ENCODE data around the gene TNIK.
"Not testable (repeated sequence)": the region's sequence is repeated elsewhere in the genome, so short reads cannot be mapped to it uniquely, and the experiment has no call there.

The TNIK gene

GRCh38 chr3:171126478-171127209 is 333.6 kb downstream of the TNIK start:
- DNase-seq (ENCODE audit: low read depth), result no peak

DNA sequence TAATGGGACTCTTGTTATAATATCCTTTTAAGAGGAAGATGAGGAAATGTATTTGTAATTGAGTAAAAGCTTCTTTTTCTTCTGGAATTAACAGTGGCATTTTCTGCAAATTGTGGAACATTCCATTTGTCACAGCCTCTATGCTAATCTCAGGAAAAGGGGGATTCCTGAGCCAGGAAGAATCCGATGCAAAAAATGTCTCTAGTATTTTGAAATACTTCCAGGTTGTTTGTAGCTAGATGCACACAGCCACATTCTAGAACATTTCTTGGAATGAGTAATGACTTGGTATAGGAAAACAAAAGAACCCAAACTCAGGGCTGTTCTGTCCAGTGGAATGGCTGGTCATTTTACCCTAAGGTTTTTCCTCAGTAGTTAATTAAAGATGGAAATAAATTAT is 335.2 kb downstream of the TNIK start:
- DNase-seq (ENCODE audit: low read depth), result no peak

DNA sequence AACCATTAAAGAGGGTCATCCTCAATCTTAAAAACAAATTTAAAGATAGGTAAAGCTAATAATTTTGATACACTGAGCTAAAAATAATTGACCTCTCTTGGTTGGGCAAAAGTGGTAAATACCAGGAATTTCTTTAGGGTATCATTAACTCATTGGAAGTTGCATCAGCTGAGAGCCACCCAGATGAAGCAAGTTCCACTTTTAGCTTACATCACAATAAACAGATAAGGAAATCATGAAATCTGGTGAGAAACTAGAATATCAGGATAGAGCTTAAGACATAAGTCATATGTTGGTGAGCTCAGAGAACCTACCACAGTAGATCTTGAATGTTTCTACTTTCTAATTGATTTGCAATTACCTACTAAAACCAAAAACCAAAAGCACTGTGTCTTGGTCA is 336.3 kb downstream of the TNIK start:
- DNase-seq (ENCODE audit: low read depth), result no peak

- DNase-seq (ENCODE audit: low read depth), result no peak
Observed at GRCh38 chr3:171122861-171123260, 337.3 kb downstream of the TNIK start.

GRCh38 chr3:171122240-171122639 is 338.0 kb downstream of the TNIK start:
- no peak for DNase-seq (ENCODE audit: low read depth)

GRCh38 chr3:171121801-171122200 is 338.4 kb downstream of the TNIK start:
- no peak for DNase-seq (ENCODE audit: low read depth)

GRCh38 chr3:171119402-171119801 is 340.8 kb downstream of the TNIK start:
- DNase-seq (ENCODE audit: low read depth), result not testable (repeated sequence)

DNA sequence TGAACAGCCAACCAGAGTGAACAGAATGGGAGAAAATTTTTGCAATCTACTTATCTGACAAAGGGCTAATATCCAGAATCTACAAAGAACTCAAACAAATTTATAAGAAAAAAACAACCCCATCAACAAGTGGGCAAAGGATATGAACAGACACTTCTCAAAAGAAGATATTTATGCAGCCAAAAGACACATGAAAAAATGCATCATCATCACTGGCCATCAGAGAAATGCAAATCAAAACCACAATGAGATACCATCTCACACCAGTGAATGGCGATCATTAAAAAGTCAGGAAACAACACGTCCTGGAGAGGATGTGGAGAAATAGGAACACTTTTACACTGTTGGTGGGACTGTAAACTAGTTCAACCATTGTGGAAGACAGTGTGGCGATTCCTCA is 341.2 kb downstream of the TNIK start:
- DNase-seq (ENCODE audit: low read depth), result not testable (repeated sequence)

DNA sequence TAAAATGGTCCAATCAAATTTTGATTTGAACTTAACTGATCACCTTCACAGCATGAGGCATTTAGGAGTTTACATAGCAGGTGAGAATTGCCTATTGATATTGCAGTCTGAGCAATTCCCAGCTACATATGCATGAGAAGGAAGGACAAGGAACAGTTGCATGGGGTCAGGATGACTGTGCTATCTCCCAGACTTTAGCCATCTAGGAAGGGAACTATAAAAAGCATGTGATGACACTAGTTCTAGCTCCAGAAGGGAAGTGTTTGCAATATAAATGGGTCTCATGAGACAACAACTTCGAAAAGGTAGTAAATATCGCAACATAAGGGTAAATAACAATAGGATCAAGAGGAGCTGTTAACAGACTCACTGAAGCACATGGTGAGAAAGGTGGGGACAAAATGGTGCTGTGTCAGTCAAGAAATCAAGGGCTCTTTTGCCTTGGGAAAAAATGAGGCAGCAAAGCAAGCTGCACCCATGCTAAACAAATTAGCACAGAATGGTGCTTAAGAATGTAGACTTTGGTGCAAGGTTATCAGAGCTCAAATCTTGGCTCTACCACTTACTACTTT is 343.3 kb downstream of the TNIK start:
- DNase-seq (ENCODE audit: low read depth), result no peak

DNA sequence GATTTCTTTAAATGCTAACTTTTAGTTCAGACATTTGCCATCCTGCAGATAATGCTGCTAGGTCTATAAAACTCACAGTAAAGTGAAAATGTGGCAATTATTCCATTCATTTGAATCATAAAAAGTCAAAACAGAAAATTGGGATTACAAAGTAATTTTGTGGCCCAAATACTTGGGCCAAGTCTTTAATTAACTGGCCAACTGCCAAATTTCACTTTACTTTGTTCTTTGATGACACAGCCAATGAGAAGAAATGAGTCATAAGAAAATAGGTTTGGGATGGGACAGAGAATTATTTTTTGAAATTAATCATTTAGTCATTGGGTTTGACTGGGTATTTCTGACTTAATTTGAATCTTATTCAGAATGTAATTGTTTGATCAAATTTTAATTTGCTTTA is 343.8 kb downstream of the TNIK start:
- DNase-seq (ENCODE audit: low read depth), result no peak

DNA sequence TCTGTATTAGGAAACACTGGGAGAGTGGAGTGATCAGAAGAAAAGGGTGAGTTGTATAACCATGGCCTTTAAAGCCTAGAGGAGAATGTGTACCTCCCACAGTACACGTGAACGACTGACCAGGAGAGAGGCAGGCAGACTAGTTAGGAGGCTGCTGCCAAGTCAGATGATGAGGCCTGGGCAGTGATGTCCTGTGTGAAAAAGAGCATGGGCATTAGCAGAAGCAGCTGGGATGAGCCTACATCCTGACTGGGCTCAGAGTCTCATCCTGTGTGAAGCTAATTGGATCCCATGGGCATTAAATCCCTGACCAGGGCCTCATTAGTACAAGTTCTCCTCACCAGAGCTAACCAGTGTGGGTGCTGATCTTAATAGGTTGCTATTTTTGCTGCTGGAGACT is 344.5 kb downstream of the TNIK start:
- no peak for DNase-seq (ENCODE audit: low read depth)

GRCh38 chr3:171113716-171114115 is 346.5 kb downstream of the TNIK start:
- no peak for DNase-seq (ENCODE audit: low read depth)

DNA sequence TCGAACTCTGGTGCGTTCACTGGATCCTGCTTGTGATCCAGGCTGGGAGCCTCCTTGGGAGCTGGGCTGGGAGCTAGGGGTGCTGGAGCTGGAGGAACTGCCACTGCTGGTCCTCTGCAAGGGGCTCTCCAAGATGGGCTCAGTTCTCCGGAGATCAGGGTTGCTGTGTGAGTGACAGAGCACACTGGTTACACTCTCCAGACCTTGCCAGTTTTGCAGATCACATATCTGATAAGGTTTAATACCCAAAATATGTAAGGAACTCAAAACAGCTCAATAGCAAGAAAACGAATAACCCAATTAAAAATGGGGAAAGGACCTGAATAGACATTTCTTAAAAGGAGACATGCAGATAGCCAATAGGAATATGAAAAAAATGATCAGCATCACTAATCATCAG is 349.5 kb downstream of the TNIK start:
- DNase-seq (ENCODE audit: low read depth), result no peak

DNA sequence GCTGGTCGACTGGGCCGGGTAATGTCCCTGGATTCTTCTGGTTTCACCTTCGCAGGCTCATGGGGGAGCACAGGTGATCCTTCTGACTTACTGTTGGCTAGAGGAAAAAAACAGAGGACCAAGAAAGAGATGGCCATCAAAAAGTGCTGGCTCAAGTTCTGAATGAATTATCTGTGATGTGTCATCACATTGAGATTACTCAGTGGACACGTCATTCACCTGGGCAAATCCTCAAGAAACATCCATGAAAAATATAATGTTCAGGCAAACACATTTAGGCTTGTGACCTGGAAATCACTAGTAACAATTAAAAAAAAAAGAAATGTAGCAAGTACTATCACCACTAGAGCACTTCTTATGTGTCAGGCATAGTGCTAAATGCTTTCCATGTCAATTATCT is 352.1 kb downstream of the TNIK start:
- DNase-seq (ENCODE audit: low read depth), result no peak

- no peak for DNase-seq (ENCODE audit: low read depth)
Observed at GRCh38 chr3:171103185-171103584, 357.0 kb downstream of the TNIK start.

GRCh38 chr3:171101982-171102641 is 358.1 kb downstream of the TNIK start:
- no peak for DNase-seq (ENCODE audit: low read depth)

DNA sequence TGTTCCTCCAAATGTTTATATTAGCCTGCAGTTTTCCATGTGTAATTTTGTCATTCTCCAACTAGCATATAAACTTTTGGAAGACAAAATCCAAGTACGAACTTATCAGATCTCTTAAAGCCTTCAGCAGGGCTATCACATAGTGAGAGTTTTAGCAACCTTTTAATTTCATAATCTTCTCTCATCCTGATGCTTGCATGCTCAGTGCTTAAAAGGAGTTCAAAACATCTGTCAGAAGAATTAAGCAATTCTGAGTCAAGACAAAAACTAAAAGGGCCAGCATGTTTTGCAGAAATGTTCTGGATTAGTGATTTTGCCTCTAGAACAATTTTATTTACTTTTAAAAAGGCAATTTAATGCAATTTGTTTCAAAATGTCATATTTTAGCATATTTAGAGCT is 360.3 kb downstream of the TNIK start:
- DNase-seq (ENCODE audit: low read depth), result no peak

- DNase-seq (ENCODE audit: low read depth), result no peak
Observed at GRCh38 chr3:171095063-171095462, 365.1 kb downstream of the TNIK start.

GRCh38 chr3:171094411-171094810 is 365.8 kb downstream of the TNIK start:
- DNase-seq (ENCODE audit: low read depth), result no peak

DNA sequence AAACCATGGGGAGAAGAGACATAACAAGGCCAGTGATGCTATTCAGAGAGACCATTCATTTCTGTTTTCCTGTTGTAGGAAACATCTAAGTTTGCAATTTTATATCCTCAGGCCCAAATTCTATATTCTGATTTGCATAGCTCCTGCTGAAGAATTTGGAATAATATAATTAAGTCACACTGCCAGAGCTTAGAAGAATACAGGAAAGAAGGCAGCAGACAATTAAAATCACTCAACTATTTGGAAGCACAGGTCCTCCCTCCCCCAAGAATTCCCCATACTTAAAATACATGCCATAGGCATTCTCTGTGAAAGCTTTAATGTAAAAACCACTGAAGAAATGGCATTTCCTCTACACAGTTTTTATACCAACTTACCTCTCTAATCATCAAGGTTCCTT is 366.7 kb downstream of the TNIK start:
- no peak for DNase-seq (ENCODE audit: low read depth)

DNA sequence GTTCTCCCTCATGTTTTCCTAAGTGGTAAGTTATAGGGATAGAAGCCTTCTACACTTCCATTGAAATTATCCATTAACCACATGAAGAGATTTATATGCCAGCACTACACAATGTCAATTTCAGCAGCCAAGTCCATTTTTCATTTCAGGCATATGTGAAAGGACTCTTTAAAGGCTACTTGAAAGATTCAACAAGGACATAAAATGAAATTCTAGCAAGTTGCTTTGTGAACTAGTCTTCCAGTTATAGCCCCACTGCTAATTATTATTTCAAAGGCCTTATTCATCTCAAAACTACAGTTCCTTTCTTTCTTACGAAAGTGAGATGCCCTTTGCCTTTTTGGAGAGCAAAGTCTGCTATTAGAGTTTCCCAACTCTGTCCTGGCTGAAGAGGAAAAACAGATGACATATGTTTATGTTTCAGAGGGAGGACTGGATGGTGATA is 367.7 kb downstream of the TNIK start:
- no peak for DNase-seq (ENCODE audit: low read depth)

DNA sequence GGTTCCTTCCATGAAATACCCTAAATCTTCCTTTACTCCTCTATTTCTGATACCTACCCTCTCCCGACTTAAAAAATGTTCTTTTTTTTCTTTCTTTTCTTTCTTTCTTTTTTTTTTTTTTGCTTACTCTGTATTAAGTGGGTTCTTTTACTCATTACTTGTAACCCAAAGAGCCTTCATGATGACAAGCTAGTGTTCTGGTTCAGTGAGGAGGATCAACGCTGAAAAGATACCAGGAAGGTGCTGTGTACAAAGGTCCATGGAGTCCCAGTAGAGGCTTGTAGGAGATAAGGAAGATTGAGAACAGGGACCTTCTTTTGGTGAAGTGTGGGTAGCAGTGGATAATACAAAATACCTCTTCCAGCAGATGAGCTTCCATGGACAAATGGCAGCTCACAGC is 369.9 kb downstream of the TNIK start:
- no peak for DNase-seq (ENCODE audit: low read depth)

GRCh38 chr3:171088964-171089754 is 371.0 kb downstream of the TNIK start:
- no peak for DNase-seq (ENCODE audit: low read depth)
